Stimulated activated CD8-positive, alpha-beta memory T cell treated with anti-CD3 and anti-CD28 coated beads, Interleukin-4, amount 100 ng/mL, for 48 hours (primary cell): ENCODE results near the gene ST6GALNAC3.
"Not testable (repeated sequence)": the region's sequence is repeated elsewhere in the genome, so short reads cannot be mapped to it uniquely, and the experiment has no call there.

Experiments used
- DNase-seq: peaks from one replicate; pipeline ENCODE4 v3.0.0-alpha.2; 2020

The ST6GALNAC3 gene

GRCh38 chr1:76292418-76293184 is 218.1 kb downstream of the ST6GALNAC3 start:
- no peak for DNase-seq

DNA sequence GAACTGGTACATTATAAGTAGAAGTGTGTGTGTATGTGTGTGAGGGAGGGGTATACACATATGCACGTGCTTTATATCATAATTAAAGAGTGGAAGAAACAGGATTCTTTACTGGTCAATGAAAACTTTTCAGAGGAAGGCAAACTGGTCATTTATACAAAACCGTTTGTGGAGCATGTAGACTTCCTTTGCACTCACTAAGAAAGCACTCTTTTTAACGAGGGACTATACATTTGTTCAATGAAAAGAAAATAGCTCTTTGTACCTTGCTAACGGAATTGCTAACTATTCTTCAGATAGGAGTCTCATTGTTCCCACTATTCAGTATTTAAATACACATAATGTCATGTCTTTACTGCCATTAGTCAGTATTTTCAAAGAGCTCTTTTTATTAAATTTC is 219.3 kb downstream of the ST6GALNAC3 start:
- no peak for DNase-seq

- no peak for DNase-seq
Observed at GRCh38 chr1:76294482-76295194, 220.1 kb downstream of the ST6GALNAC3 start.

GRCh38 chr1:76298399-76298798 is 223.9 kb downstream of the ST6GALNAC3 start:
- no peak for DNase-seq

- DNase-seq: no peak
Observed at GRCh38 chr1:76299036-76299435, 224.5 kb downstream of the ST6GALNAC3 start.

GRCh38 chr1:76300556-76300955 is 226.0 kb downstream of the ST6GALNAC3 start:
- DNase-seq: no peak

DNA sequence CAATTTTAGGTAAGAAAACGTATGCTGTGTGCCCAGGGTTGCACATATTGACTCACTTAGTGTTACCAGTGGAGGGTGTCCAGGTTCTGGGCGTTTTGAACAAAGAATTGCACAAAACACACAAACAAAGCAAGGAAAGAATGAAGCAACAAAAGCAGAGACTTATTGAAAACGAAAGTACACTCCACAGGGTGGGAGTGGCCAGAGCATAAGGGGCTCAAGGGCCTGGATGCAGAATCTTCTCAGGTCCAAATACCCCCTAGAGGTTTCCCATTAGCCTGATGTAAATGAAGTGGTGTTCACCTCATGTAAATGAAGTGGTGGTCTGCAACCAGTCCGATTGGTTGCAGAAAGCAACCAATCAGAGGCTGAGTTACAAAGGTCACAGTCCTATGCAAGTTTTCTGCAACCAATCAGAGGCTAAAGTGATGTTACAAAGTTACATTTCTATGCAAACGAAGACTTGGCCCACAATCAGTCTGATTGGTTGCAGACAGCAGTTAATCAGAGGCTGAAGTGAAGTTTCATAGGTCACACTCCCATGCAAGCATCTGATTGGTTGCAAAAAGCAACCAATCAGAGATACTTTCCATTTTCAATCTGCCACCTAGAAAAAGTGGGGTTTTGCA is 228.3 kb downstream of the ST6GALNAC3 start:
- DNase-seq: no peak

- DNase-seq: no peak
Observed at GRCh38 chr1:76303340-76303717, 228.8 kb downstream of the ST6GALNAC3 start.

DNA sequence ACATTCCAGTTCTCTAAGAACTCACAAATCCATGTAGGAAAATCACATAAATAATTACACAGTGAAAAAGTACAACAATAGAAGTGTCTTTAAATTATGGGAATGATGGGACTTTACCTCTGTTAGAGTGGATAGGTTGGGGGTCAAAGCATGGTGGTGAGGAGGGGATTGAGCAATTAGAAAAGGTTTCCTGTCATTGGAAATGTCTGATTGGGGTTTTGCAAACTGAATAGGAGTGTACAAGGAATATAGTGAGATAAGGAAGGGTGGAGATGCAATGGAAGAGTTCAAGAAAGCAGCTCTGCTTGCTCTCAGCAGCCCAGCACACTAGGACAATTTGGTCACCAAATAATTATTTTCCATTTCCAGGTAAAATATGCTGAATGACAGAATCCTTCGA is 238.8 kb downstream of the ST6GALNAC3 start:
- no peak for DNase-seq

GRCh38 chr1:76314730-76315129 is 240.2 kb downstream of the ST6GALNAC3 start:
- no peak for DNase-seq

- no peak for DNase-seq
Observed at GRCh38 chr1:76317299-76317900, 242.9 kb downstream of the ST6GALNAC3 start.

DNA sequence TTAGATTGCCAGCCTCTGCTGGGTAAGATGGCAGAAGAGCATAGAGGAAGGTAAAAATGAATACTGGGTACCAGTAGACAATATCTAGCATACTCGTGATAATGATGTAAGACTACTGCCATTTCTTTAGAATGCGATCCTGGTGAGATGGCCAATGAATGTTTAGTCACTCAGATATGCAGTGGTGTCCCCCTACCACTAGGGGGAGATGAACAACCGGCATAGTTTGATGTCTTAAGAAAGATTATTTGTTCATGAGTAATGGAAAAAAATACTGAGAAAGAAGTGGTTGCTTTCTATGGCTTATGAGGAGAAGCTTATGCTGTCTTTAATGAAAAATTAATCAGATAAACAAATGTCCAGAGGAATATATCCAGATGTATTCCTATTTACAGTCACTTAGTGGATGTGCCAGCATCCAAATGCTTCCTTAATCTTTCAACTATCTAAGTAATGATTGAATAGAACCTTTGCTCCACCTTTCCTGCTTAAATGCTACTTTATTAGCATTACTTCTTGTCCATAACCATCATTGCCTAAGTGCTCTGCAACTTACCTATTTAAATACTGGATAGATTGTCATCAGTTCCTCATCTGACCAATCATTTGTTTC is 256.6 kb downstream of the ST6GALNAC3 start:
- DNase-seq: peak; percentile 40

GRCh38 chr1:76335882-76336281 is 261.3 kb downstream of the ST6GALNAC3 start:
- DNase-seq: no peak

GRCh38 chr1:76336931-76337371 is 262.4 kb downstream of the ST6GALNAC3 start:
- DNase-seq: no peak

- DNase-seq: no peak
Observed at GRCh38 chr1:76337542-76338219, 263.1 kb downstream of the ST6GALNAC3 start.

DNA sequence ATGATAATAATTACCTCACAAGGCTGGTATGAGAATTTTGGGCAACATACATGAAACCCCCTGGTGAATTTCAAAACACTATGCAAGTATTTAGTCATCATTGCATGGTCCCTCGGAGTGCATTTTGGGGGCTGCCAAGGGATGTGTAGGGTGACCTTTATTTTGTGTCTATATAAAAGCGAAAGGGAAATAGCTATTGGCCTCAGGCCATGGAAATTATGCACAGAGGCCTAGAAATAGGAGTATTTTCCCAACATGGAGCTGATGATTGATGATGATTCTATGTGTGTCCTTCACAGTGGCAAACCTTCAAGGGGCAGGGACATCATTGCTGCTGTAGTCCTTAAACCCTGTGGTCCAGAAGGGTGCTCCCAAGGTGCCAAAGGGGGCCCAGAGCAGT is 265.5 kb downstream of the ST6GALNAC3 start:
- DNase-seq: no peak

- DNase-seq: not testable (repeated sequence)
Observed at GRCh38 chr1:76341816-76342215, 267.3 kb downstream of the ST6GALNAC3 start.

DNA sequence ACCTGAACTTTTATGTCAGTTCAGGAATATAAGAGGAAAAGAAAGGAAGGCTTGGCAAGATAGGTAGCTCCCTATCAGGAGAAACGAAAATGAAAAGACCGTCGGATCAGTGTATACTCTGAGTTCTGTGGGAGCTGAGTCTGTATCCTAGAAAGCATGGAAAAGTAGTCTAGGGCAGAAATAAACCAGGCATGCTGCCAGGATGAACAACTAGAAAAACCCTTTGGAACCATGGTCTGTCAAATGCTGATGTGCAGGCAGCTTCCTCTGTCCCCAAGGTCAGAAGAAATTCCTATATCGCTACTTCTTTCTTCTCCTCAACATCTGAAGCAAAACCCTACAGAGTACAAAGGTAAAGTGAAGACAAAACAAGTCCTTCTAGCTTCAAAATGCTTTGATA is 268.8 kb downstream of the ST6GALNAC3 start:
- DNase-seq: no peak

DNA sequence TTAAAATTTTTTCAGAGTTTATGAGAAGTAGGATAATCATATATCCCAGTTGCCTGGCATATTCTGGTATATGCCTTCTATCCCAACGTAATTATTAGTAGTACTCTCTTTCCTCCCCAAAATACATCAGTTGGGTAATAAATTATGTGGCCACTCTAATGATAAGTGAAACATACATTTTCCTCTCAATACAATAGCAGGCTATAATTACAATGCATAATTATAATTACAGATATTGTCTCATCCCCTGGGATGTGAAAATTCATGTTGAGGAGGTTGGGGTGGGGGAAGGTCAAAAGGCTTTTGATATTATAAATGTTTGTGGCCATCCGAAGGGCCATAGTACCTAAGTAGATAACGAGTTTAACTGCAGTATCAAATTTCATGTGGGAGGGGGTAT is 277.1 kb downstream of the ST6GALNAC3 start:
- no peak for DNase-seq

DNA sequence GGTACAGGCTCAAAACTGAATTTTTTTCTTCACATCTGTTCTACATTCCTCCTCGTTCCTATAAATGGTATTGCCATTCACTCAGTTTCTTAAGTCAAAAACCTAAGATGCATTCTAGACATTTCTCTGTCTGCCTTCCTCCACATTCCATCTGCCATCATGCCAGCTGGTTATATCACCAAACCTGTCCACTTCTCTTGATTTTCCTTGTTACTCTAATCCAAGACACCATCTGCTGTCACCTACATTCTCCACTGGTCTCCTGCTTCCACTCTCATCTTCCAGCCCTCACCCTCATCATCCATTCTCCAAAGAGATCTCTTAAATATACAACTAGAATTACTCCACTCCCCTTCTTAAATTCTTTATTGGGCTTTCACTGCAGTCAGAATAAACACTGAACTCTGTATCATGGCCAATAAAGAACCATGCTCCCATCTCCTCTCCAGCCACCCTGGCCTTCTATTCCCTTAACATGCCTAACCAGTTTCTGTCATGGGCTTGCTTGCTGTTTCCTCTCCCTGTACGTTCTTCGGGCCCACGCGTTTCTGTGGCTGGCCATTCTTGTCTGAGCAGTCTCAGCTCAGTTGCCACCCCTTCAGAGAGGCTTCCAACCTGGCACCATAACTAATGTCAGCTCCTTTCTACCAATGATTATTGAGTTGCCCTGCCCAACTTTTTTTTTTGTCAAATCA is 278.3 kb downstream of the ST6GALNAC3 start:
- DNase-seq: no peak

DNA sequence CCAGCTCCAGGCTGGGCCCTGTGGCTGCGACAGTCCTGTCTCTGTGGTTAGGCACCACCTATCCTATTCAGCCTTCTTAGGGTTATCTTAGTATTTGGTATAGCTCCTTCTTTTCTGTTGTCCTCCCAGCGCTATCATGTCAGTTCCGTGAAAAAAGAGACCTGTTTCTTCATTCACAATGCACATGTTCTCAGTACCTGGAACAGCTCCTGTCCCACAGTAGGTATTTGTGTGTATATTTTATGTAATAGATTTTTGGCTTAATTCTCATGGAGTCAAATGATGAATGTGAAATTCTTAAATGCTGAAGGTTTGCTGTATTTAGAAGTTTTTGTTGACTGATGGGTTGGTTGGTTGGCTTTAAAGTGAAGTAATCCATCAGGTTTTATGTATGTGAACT is 279.7 kb downstream of the ST6GALNAC3 start:
- no peak for DNase-seq

DNA sequence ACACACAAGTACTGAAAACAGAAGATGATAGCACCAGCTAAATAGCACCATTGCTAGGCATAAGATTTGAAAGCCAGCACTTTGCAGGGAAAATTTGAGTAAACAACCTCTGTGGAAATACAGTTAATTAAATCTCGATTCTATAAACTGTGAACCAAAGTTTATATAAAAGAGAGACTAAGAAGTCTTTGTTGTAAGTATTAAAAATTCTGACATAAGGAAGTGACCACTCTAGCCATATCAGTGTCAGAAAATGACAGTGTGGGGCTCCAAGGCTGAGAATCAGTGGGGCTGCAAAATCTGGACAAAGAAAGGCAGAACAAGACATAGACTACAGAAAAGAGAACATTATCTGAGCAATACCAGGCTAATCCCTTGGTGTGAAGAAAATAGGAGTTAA is 292.2 kb downstream of the ST6GALNAC3 start:
- no peak for DNase-seq
